OCI-LY3 (cell line): ENCODE data around the gene PREB.

Experiments used
- H2AFZ ChIP-seq: fragments of 200-600, 300-600 bp; shearing (Covaris generic); 2 replicates; pipeline ENCODE4 v1.6.0; 2014; ENCODE audit warnings: antibody characterized with exemption, low read depth, low read length
- H3K27ac ChIP-seq: fragments of 200-600, 300-600 bp; sonication (generic); 2 replicates; pipeline ENCODE4 v1.5.1; 2014; ENCODE audit warnings: mild to moderate bottlenecking, low read length, moderate library complexity, mixed read lengths
- H3K27me3 ChIP-seq: fragments of 200-600, 300-600 bp; sonication (generic); 2 replicates; pipeline ENCODE4 v1.6.1; 2014; ENCODE audit warnings: low read depth, low read length, mixed read lengths
- H3K36me3 ChIP-seq: fragments of 200-600, 300-600 bp; sonication (generic); replicated peaks from 2 replicates; pipeline ENCODE3; 2014; ENCODE audit warnings: low read depth, low read length, mixed read lengths
- H3K4me1 ChIP-seq: fragments of 300-600, 200-600 bp; sonication (generic); 2 replicates; pipeline ENCODE4 v1.6.1; 2014; ENCODE audit warnings: low read length, mixed read lengths
- H3K4me2 ChIP-seq: fragments of 200-600, 300-600 bp; sonication (generic); 2 replicates; pipeline ENCODE4 v1.6.1; 2014; ENCODE audit warnings: low read length, mixed read lengths
- H3K4me3 ChIP-seq: fragments of 300-600, 200-600 bp; sonication (generic); 2 replicates; pipeline ENCODE4 v1.5.1; 2014; ENCODE audit warnings: antibody characterized with exemption, mild to moderate bottlenecking, low read length, moderate library complexity
- H3K79me2 ChIP-seq: fragments of 300-600, 200-600 bp; shearing (Covaris generic); 2 replicates; pipeline ENCODE4 v1.6.1; 2014; ENCODE audit warnings: mild to moderate bottlenecking, low read length, mixed read lengths
- H3K9ac ChIP-seq: fragments of 300-600, 200-600 bp; shearing (Covaris generic); 2 replicates; pipeline ENCODE4 v1.6.0; 2014; ENCODE audit warnings: mild to moderate bottlenecking, low read length, moderate library complexity
- H3K9me3 ChIP-seq: fragments of 200-600, 300-600 bp; shearing (Covaris generic); 2 replicates; pipeline ENCODE4 v1.6.1; 2014; ENCODE audit warnings: low read length, mixed read lengths; ENCODE audit not compliant: insufficient read depth
- H4K20me1 ChIP-seq: fragments of 200-600, 300-600 bp; sonication (generic); 2 replicates; pipeline ENCODE4 v1.6.1; 2016; ENCODE audit warnings: low read length, mixed read lengths; ENCODE audit not compliant: insufficient read depth
- EZH2phosphoT487 ChIP-seq: fragments of 200-600 bp; shearing (Covaris generic); IDR thresholded peaks from 2 replicates; pipeline ENCODE4 v1.6.1; 2018; ENCODE audit warnings: antibody characterized with exemption, mixed run types, low read depth
- TF ChIP-seq, protein P1 (sequence below): fragments of 200-600, 300-600 bp; sonication (generic); IDR thresholded peaks from 2 replicates; pipeline ENCODE4 v1.5.1; 2014; ENCODE audit warnings: antibody characterized with exemption, low read length, low read depth

PREB gene

DNA sequence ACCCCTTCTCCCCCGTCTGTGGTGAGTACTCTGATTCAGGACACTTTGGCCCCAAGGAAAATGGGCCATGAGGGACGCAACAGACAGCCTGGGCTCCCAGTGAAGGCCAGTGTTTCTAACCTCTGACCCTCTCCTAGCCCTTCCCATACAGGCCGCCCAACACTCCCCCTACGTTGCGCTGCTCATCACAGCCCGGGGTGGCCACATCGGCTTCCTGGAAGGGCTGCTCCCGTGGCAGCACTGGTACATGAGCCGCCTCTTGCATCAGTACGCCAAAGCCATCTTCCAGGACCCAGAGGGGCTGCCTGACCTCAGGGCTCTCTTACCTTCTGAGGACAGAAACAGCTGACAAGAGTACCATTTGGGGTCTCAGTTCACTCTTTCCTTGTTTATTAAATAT lies 4.0 kb downstream of the PREB start:
- Histone ChIP-seq H3K9ac (no peak overlapping the region), H3K27ac (no peak overlapping the region), H3K27me3 (no peaks in the 10 kb centered on the region), H3K4me3 (no peak overlapping the region), H3K4me2 (no peak overlapping the region), H2AFZ (no peak overlapping the region), H3K79me2 (peaks cover 21% of the 10 kb centered on the region), H3K36me3 (peaks cover 38% of the 10 kb centered on the region), H3K4me1 (peaks cover 12% of the 10 kb centered on the region), H3K9me3 (no peaks in the 10 kb centered on the region), H4K20me1 (peaks cover 4% of the 10 kb centered on the region)
- TF ChIP-seq, protein P1, sequence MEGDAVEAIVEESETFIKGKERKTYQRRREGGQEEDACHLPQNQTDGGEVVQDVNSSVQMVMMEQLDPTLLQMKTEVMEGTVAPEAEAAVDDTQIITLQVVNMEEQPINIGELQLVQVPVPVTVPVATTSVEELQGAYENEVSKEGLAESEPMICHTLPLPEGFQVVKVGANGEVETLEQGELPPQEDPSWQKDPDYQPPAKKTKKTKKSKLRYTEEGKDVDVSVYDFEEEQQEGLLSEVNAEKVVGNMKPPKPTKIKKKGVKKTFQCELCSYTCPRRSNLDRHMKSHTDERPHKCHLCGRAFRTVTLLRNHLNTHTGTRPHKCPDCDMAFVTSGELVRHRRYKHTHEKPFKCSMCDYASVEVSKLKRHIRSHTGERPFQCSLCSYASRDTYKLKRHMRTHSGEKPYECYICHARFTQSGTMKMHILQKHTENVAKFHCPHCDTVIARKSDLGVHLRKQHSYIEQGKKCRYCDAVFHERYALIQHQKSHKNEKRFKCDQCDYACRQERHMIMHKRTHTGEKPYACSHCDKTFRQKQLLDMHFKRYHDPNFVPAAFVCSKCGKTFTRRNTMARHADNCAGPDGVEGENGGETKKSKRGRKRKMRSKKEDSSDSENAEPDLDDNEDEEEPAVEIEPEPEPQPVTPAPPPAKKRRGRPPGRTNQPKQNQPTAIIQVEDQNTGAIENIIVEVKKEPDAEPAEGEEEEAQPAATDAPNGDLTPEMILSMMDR: no peak
- no peak for TF ChIP-seq EZH2phosphoT487

DNA sequence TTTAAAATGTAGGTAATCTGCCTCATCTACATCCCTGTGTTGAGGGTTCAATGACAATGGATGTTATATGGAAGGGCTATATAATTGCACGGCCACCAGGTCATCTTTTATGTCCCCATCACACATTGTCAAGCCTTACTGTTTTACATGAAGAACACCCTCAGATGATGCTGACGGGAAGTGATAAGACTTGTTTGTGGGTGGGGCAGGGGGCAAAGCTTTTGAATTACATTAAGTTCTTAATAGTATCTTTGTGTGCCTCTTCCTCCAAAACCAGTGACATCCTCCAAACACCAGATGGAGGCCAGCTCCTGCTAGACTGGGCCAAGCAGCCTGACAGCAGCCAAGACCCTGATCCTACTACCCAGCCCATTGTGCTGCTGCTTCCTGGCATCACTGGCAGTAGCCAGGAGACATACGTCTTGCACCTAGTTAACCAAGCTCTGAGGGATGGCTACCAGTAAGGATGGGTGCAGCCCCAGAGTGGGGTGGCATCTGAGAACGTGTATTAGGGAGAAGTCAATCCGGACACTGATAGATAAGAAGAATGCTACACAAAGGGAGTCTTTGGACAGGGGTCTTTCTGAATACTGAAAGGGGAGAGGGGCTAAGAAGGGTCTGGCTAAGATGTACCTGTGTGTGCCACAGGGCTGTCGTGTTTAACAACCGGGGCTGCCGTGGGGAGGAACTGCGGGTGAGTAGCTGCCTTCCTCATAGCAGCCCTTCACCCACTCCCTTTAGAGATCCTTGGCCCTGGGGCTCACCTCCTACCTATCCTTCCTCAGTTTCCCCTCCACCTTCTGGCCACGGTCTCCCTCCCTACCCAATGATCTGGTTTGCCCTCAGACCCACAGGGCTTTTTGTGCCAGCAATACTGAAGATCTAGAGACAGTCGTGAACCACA lies 5.5 kb downstream of the PREB start:
- Histone ChIP-seq H3K4me2 (no peak overlapping the region), H3K9ac (no peak overlapping the region), H3K79me2 (peaks cover 16% of the 10 kb centered on the region), H3K4me3 (no peak overlapping the region), H3K36me3 (peaks cover 38% of the 10 kb centered on the region), H3K9me3 (no peaks in the 10 kb centered on the region), H3K27me3 (no peaks in the 10 kb centered on the region), H4K20me1 (peaks cover 4% of the 10 kb centered on the region), H2AFZ (no peak overlapping the region), H3K4me1 (peaks cover 11% of the 10 kb centered on the region), H3K27ac (no peak overlapping the region)
- TF ChIP-seq, protein P1: no peak
- no peak for TF ChIP-seq EZH2phosphoT487

DNA sequence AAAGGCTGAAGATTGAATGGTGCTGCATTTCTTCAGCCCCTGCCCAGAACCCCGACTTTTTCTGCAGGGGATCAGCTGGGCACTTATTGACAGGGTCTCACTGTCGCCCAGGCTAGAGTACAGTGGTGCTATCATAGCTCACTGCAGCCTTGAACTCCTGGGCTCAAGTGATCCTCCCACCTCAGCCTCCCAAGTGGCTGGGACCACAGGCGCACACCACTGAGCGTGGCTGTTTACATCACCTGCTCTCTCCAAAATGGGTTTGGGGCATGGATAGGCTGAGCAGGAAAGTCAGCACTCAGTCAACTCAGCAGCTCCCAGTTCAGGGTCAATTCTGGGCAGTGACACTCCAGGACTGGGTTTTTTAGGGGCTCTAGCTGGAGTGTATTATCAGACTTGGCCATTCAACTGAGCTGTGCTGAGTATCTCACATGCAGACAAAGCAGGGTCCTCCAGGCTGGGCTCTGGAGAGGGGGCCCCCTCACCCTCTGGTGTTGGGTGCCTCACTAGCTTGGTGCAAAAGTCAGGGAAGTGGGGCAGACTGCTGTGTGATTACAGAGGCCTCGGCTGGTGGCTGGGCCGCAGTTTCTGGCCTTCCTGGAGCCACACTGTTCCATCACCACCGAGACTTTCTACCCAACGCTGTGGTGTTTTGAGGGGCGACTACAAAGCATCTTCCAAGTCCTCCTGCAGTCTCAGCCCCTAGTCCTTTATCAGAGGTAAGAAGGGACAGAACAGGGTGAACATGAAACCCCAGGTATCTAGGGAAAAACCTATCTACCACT lies 6.4 kb downstream of the PREB start:
- Histone ChIP-seq H3K36me3 (peaks cover 38% of the 10 kb centered on the region), H4K20me1 (no peaks in the 10 kb centered on the region; the same call in 1 of the 2 replicates), H3K9ac (no peak overlapping the region), H3K4me2 (no peak overlapping the region), H3K9me3 (no peaks in the 10 kb centered on the region), H3K4me3 (no peak overlapping the region), H2AFZ (no peak overlapping the region), H3K79me2 (peaks cover 7% of the 10 kb centered on the region), H3K27me3 (no peaks in the 10 kb centered on the region), H3K4me1 (peaks cover 9% of the 10 kb centered on the region), H3K27ac (no peak overlapping the region)
- TF ChIP-seq, protein P1: no peak
- TF ChIP-seq EZH2phosphoT487: no peak

DNA sequence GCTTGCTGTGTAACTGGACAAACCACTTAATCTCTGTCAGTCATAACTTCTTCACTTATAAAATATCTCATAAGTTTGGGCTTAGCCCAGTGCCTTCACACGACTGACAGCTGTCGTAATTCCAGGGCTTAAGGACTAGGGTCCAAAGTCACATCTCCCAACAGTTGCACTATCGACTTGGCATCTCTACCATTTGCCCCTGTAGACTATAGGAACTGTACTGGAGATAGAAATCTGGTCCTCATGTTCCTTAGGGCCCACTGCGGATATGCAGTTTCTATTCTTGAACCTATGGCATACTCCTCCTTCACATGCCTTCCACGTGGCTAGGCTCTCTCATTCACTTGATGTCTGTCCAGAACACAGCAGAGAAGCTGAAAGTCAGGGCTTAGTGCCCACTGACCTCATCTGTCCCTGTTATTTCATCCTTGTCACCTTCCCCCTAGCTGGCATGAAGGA lies 8.2 kb downstream of the PREB start:
- peaks cover 3% of the 10 kb centered on the region; the same call in 1 of the 2 replicates for H3K27me3 ChIP-seq
- no peak for TF ChIP-seq EZH2phosphoT487
- TF ChIP-seq, protein P1: no peak
- no peaks in the 10 kb centered on the region for H3K79me2 ChIP-seq
- no peak overlapping the region for H3K4me2 ChIP-seq
- H3K4me3 ChIP-seq: no peak overlapping the region
- peaks cover 11% of the 10 kb centered on the region for H3K4me1 ChIP-seq
- H3K36me3 ChIP-seq: peaks cover 20% of the 10 kb centered on the region
- H4K20me1 ChIP-seq: no peaks in the 10 kb centered on the region
- H3K27ac ChIP-seq: no peak overlapping the region
- no peak overlapping the region for H3K9ac ChIP-seq
- no peaks in the 10 kb centered on the region for H3K9me3 ChIP-seq
- H2AFZ ChIP-seq: no peak overlapping the region
